HG02588 (cell line): ENCODE results near the gene OR52E8.
A peak's percentile ranks its signal among the peaks of the same experiment; 100 is the strongest.

Source experiments
- ATAC-seq: cut with Tn5 transposase; IDR thresholded peaks from one replicate; pipeline ENCODE4 v1.9.1; 2021; ENCODE audit warnings: mild to moderate bottlenecking, moderate library complexity; ENCODE audit not compliant: unreplicated experiment

Gene OR52E8

DNA sequence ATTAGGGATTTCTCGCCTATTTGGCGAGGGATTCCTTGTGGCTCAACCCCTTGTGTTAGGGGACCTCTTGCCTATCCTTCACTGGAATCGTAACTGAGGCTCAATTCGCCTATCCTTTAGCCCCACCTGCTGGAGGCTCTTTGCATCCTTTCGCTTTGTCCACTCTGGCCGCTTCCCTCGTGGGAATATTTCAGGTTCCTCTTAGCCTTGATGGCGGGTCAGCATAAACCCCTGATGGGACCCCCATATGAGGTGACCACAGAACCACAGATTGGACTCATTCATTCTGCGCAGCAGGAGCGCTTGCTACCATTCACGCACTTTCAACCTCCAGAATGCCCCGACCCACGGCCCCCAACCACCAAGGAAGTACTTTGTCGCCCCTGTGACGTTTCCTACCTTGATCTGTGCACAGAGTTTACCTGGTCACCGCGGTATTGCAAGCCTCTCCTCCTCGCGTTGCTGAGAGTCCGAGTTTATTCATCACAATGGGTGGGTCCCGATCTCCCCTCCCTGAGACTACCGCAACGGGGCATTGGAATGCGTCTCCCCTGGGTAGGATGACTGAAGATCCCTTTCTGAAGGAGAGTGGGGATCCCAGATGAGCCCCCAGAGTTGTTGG lies 48.9 kb downstream of the OR52E8 start, which contains the start of gene OR52N2:
OR52N2 (plus strand) TSS at position 425 of the 622 bp plus-strand sequence. CDS start 11,412 bp downstream, outside the sequence.
- ATAC-seq, result peak; percentile 94

DNA sequence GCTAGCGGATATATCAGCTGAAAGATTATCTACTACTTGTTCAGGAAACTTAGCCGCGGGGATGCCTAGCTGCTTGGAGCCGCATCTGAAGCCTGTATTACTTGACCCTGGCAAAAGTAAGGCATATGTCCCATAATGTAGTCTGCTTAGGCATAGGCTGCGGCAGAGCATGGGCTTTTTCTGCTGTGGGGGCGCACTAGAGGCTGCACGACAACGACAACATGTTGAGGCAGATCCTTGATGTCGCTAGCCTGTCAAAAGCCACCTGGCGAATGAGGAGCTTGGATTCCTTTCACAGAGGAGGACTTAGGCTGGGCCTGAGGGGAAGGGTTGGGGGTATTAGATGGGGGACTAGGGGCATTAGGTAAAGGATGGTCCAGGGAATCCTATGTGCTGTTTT lies 49.9 kb downstream of the OR52E8 start:
- no peak for ATAC-seq
